Measurements from ENCODE around the gene OSBPL9.

The OSBPL9 gene

DNA sequence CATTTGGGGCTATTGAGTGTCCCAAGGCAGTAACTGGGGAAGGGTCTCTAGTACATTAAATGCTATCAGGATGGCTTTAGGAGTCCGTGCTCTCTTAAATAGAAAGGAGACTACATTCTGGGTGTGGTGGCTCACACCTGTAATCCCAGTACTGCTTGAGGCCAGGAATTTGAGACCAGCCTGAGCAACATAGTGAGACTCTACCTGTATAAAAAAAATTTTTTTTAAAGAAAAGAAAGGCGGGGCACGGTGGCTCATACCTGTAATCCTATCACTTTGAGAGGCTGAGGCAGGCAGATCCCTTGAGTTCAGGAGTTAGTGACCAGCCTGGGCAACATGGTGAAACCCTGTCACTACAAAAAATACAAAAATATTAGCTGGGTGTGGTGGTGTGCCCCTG, 21.5 kb downstream of the OSBPL9 start:
- Histone ChIP-seq H3K9me3 (replicated peaks; ENCODE audit: insufficient read depth, low read length) (no peaks in the 10 kb centered on the region), H3K27ac (ENCODE audit: low read length) (no peak overlapping the region), H3K79me2 (ENCODE audit: low read length) (peaks cover 39% of the 10 kb centered on the region)

DNA sequence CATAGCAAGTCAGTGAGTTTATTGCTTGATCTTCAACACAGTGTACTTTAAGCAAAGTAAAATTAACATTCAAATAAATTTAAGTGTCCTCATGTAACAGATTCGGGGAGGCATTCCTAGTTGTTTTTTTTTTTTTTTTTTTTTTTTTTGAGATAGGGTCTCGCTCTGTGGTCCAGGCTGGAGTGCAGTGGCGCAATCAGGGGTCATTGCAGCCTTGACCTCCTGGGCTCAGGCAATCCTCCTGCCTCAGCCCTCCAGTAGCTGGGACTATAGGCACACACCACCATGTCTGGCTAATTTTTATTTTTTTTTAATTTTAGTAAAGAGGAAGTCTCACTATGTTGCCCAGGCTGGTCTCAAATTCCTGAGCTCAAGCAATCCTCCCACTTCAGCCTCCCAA, 22.8 kb downstream of the OSBPL9 start:
- H3K9ac ChIP-seq (ENCODE audit: low read length), result no peak overlapping the region
- H3K27ac ChIP-seq (ENCODE audit: low read length), result no peak overlapping the region
- H3K27me3 ChIP-seq (replicated peaks; ENCODE audit: insufficient read depth, low read length), result no peaks in the 10 kb centered on the region
- no peaks in the 10 kb centered on the region for H4K20me1 ChIP-seq (ENCODE audit: insufficient read depth, low read length)
- no peak overlapping the region for H3K4me3 ChIP-seq (ENCODE audit: low read length)
- H3K4me2 ChIP-seq (ENCODE audit: low read depth, low read length), result no peak overlapping the region
- no peaks in the 10 kb centered on the region for H3K4me1 ChIP-seq (ENCODE audit: low read length)
- H3K36me3 ChIP-seq (replicated peaks; ENCODE audit: insufficient read depth, low read length), result no peaks in the 10 kb centered on the region
- DNase-seq, result no peak
- H3F3A ChIP-seq (ENCODE audit: insufficient read depth, low read length), result no peaks in the 10 kb centered on the region
- peaks cover 32% of the 10 kb centered on the region for H3K79me2 ChIP-seq (ENCODE audit: low read length)
- H2AFZ ChIP-seq (ENCODE audit: low read length), result no peak overlapping the region
- no peaks in the 10 kb centered on the region for H3K9me2 ChIP-seq (replicated peaks; ENCODE audit: insufficient read depth, low read length)
- H3K9me3 ChIP-seq (replicated peaks; ENCODE audit: insufficient read depth, low read length), result no peaks in the 10 kb centered on the region
- TF ChIP-seq EZH2phosphoT487 (IDR thresholded peaks at IDR 0.05; ENCODE audit: low read length) (no peak), EZH2 (optimal IDR thresholded peaks at IDR 0.05; ENCODE audit: low read depth, low read length) (no peak)
- TF ChIP-seq, protein P1, sequence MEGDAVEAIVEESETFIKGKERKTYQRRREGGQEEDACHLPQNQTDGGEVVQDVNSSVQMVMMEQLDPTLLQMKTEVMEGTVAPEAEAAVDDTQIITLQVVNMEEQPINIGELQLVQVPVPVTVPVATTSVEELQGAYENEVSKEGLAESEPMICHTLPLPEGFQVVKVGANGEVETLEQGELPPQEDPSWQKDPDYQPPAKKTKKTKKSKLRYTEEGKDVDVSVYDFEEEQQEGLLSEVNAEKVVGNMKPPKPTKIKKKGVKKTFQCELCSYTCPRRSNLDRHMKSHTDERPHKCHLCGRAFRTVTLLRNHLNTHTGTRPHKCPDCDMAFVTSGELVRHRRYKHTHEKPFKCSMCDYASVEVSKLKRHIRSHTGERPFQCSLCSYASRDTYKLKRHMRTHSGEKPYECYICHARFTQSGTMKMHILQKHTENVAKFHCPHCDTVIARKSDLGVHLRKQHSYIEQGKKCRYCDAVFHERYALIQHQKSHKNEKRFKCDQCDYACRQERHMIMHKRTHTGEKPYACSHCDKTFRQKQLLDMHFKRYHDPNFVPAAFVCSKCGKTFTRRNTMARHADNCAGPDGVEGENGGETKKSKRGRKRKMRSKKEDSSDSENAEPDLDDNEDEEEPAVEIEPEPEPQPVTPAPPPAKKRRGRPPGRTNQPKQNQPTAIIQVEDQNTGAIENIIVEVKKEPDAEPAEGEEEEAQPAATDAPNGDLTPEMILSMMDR (IDR thresholded peaks at IDR 0.05; ENCODE audit: low read length), result no peak

More for the DNA sequence above, 21.5 kb downstream of the OSBPL9 start:
- no peak for DNase-seq
- Histone ChIP-seq H4K20me1 (ENCODE audit: insufficient read depth, low read length) (no peaks in the 10 kb centered on the region), H3K36me3 (replicated peaks; ENCODE audit: insufficient read depth, low read length) (no peaks in the 10 kb centered on the region), H3K9me2 (replicated peaks; ENCODE audit: insufficient read depth, low read length) (no peaks in the 10 kb centered on the region), H3K4me1 (ENCODE audit: low read length) (no peaks in the 10 kb centered on the region), H3F3A (ENCODE audit: insufficient read depth, low read length) (no peaks in the 10 kb centered on the region), H3K4me2 (ENCODE audit: low read depth, low read length) (no peak overlapping the region), H3K9ac (ENCODE audit: low read length) (no peak overlapping the region), H2AFZ (ENCODE audit: low read length) (no peak overlapping the region), H3K27me3 (replicated peaks; ENCODE audit: insufficient read depth, low read length) (no peaks in the 10 kb centered on the region), H3K4me3 (ENCODE audit: low read length) (no peak overlapping the region)
- no peak for TF ChIP-seq EZH2phosphoT487 (IDR thresholded peaks at IDR 0.05; ENCODE audit: low read length)
- TF ChIP-seq, protein P1 (IDR thresholded peaks at IDR 0.05; ENCODE audit: low read length), result no peak
- TF ChIP-seq EZH2 (optimal IDR thresholded peaks at IDR 0.05; ENCODE audit: low read depth, low read length), result no peak

DNA sequence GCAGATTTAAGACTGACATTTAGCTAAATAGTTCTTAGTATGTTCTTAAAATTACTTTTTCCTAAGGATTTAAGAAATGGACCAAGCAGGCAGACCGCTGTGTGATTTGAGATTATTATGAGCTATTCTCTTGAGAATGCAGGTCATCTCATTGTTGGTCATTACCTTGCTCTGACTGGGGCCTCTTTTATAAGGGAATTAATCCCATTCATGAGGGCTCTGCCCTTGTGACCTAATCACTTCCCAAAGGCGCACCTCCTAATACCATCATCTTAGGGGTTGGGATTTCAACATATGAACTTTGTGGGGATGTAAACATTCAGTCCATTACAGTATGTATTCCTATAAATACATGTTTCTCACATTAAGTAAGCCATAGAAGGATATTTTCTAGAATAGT, 24.2 kb downstream of the OSBPL9 start:
- no peaks in the 10 kb centered on the region for H3K27me3 ChIP-seq (replicated peaks; ENCODE audit: insufficient read depth, low read length)
- no peaks in the 10 kb centered on the region for H3K9me3 ChIP-seq (replicated peaks; ENCODE audit: insufficient read depth, low read length)
- H3K4me2 ChIP-seq (ENCODE audit: low read depth, low read length), result no peak overlapping the region
- H3K9me2 ChIP-seq (replicated peaks; ENCODE audit: insufficient read depth, low read length), result no peaks in the 10 kb centered on the region
- H2AFZ ChIP-seq (ENCODE audit: low read length), result no peak overlapping the region
- H3F3A ChIP-seq (ENCODE audit: insufficient read depth, low read length), result no peaks in the 10 kb centered on the region
- no peak for TF ChIP-seq EZH2phosphoT487 (IDR thresholded peaks at IDR 0.05; ENCODE audit: low read length)
- TF ChIP-seq, protein P1 (IDR thresholded peaks at IDR 0.05; ENCODE audit: low read length), result no peak
- TF ChIP-seq EZH2 (optimal IDR thresholded peaks at IDR 0.05; ENCODE audit: low read depth, low read length), result no peak
- no peak for DNase-seq
- no peaks in the 10 kb centered on the region for H3K4me1 ChIP-seq (ENCODE audit: low read length)
- no peaks in the 10 kb centered on the region for H4K20me1 ChIP-seq (ENCODE audit: insufficient read depth, low read length)
- H3K27ac ChIP-seq (ENCODE audit: low read length), result no peak overlapping the region
- H3K9ac ChIP-seq (ENCODE audit: low read length), result no peak overlapping the region
- no peaks in the 10 kb centered on the region for H3K36me3 ChIP-seq (replicated peaks; ENCODE audit: insufficient read depth, low read length)
- H3K4me3 ChIP-seq (ENCODE audit: low read length), result no peak overlapping the region
- peaks cover 33% of the 10 kb centered on the region for H3K79me2 ChIP-seq (ENCODE audit: low read length)

All from MM.1S (cell line).